Measurements from ENCODE around the gene L3MBTL2.

- TF ChIP-seq PATZ1 (CRISPR knock-in tag; IDR thresholded peaks at IDR 0.05; ENCODE audit: borderline replicate concordance), result no peak
- TF ChIP-seq ZFP30 (CRISPR knock-in tag; IDR thresholded peaks at IDR 0.05), result no peak
Measured at GRCh38 chr22:41242396-41243117, 37.4 kb downstream of the L3MBTL2 start.
